HepG2 (cell line): ENCODE data around the gene PCGF6. TPM values are rescaled to one million over a fixed set of nuclear protein-coding genes. Genes with fewer than 3 reads are reported as not detected.

Source experiments
- ARHGAP35 ChIP-seq: sonication (generic); formaldehyde crosslinking; IDR thresholded peaks from 2 replicates; pipeline ENCODE4 v1.9.0; 2022; ENCODE audit warnings: mild to moderate bottlenecking, inconsistent platforms, moderate library complexity, missing genetic modification reagents, borderline replicate concordance
- ATAD3A ChIP-seq: sonication (generic); formaldehyde crosslinking; IDR thresholded peaks from 2 replicates; pipeline ENCODE4 v1.4.0; 2020; ENCODE audit warnings: missing genetic modification reagents
- ERF ChIP-seq: IDR thresholded peaks from 2 replicates; pipeline ENCODE4 v1.6.1; 2018; ENCODE audit warnings: missing biosample characterization, missing genetic modification reagents
- FLYWCH1 ChIP-seq: sonication (generic); formaldehyde crosslinking; IDR thresholded peaks from 2 replicates; pipeline ENCODE4 v1.8.1; 2023; ENCODE audit warnings: mild to moderate bottlenecking, missing genetic modification reagents
- HMG20A ChIP-seq: IDR thresholded peaks from 2 replicates; pipeline ENCODE4 v1.6.1; 2016; ENCODE audit warnings: borderline replicate concordance
- JUN ChIP-seq: sonication (generic); formaldehyde crosslinking; IDR thresholded peaks from 2 replicates; pipeline ENCODE4 v1.4.0; 2020; ENCODE audit warnings: mild to moderate bottlenecking, missing genetic modification reagents
- KDM6A ChIP-seq: IDR thresholded peaks from 2 replicates; pipeline ENCODE4 v1.6.1; 2016; ENCODE audit warnings: low read depth
- RORA ChIP-seq: sonication (generic); formaldehyde crosslinking; IDR thresholded peaks from 2 replicates; pipeline ENCODE4 v1.5.0; 2020; ENCODE audit warnings: mild to moderate bottlenecking, missing genetic modification reagents, moderate library complexity
- SKI ChIP-seq: fragments of 450-650 bp; IDR thresholded peaks from one replicate; pipeline ENCODE4 v1.6.1; 2018; ENCODE audit warnings: mild to moderate bottlenecking; ENCODE audit not compliant: partially characterized antibody
- SOX5 ChIP-seq: IDR thresholded peaks from 2 replicates; pipeline ENCODE4 v1.6.1; 2016; ENCODE audit warnings: borderline replicate concordance
- ZBTB42 ChIP-seq: sonication (generic); formaldehyde crosslinking; IDR thresholded peaks from 2 replicates; pipeline ENCODE4 v1.5.0; 2020; ENCODE audit warnings: mild to moderate bottlenecking, missing genetic modification reagents
- ZFYVE20 ChIP-seq: sonication (generic); formaldehyde crosslinking; IDR thresholded peaks from 2 replicates; pipeline ENCODE4 v1.8.0; 2023; ENCODE audit warnings: low read depth, mild to moderate bottlenecking, moderate library complexity, missing genetic modification reagents, borderline replicate concordance
- ZNF7 ChIP-seq: IDR thresholded peaks from 2 replicates; pipeline ENCODE4 v1.6.1; 2016; ENCODE audit warnings: missing biosample characterization, missing genetic modification reagents
- ZNF713 ChIP-seq: sonication (generic); formaldehyde crosslinking; IDR thresholded peaks from 2 replicates; pipeline ENCODE4 v1.4.0; 2020; ENCODE audit warnings: mild to moderate bottlenecking, missing genetic modification reagents
- ZNF772 ChIP-seq: sonication (generic); formaldehyde crosslinking; IDR thresholded peaks from 2 replicates; pipeline ENCODE4 v1.5.0; 2020; ENCODE audit warnings: mild to moderate bottlenecking, missing genetic modification reagents
- ZNF777 ChIP-seq: sonication (generic); formaldehyde crosslinking; IDR thresholded peaks from 2 replicates; pipeline ENCODE4 v1.4.0; 2020; ENCODE audit warnings: missing genetic modification reagents
- ZNF792 ChIP-seq: IDR thresholded peaks from 2 replicates; pipeline ENCODE4 v1.6.1; 2016
- polyA plus RNA-seq, 8 experiments: library from polyadenylated mRNA; depleted of rRNA in 3 of 8; stranded (reverse) in 7 of 8; unstranded in 1 of 8; fragments of >200 nt; fragmentation: Illumina TruSeq in 4 of 8; extraction: Trizol in 4 of 8; gene quantifications; 2 replicates each; pipeline versions ENCODE4 v1.2.1 to v1.2.3, GENCODE V29; 2011 to 2016; ENCODE audit warnings: low read depth in 4 of 8, missing spikeins in 1 of 8, mixed read lengths in 1 of 8; ENCODE audit not compliant: insufficient read depth in 1 of 8
- total RNA-seq, 5 experiments: library from RNA; depleted of rRNA; stranded (reverse); fragments of >200 nt; fragmentation: Illumina TruSeq; extraction: Trizol; gene quantifications; 2 replicates each; pipeline ENCODE4 v1.2.3, GENCODE V29; 2016; ENCODE audit warnings: low read depth in 1 of 5
- TF ChIP-seq, protein P1 (sequence below): IDR thresholded peaks from 2 replicates; pipeline ENCODE4 v1.6.1; 2016; ENCODE audit warnings: low read depth, control low read depth
- TF ChIP-seq, protein P2 (sequence below): fragments of 450-650 bp; IDR thresholded peaks from 2 replicates; pipeline ENCODE4 v1.6.1; 2017
- TF ChIP-seq, protein P3 (sequence below): sonication (generic); formaldehyde crosslinking; IDR thresholded peaks from 2 replicates; pipeline ENCODE4 v1.8.0; 2022; ENCODE audit warnings: missing genetic modification reagents, mild to moderate bottlenecking, inconsistent platforms, borderline replicate concordance
- TF ChIP-seq, protein P4 (sequence below): sonication (generic); formaldehyde crosslinking; IDR thresholded peaks from 2 replicates; pipeline ENCODE4 v1.8.0; 2022; ENCODE audit warnings: mild to moderate bottlenecking, missing genetic modification reagents, moderate library complexity
- TF ChIP-seq, protein P5 (sequence below): IDR thresholded peaks from 2 replicates; pipeline ENCODE4 v1.6.1; 2016; ENCODE audit warnings: missing genetic modification reagents, missing compliant biosample characterization
- TF ChIP-seq, protein P6 (sequence below): sonication (generic); formaldehyde crosslinking; IDR thresholded peaks from 2 replicates; pipeline ENCODE4 v1.8.0; 2022; ENCODE audit warnings: missing genetic modification reagents, mild to moderate bottlenecking, borderline replicate concordance

PCGF6 gene
- total and polyA plus RNA-seq, 2 of the 13 experiments (the other 11 are each of a cell fraction or from before 2014, with no cell fraction given): 5.2 to 19.4 TPM

DNA sequence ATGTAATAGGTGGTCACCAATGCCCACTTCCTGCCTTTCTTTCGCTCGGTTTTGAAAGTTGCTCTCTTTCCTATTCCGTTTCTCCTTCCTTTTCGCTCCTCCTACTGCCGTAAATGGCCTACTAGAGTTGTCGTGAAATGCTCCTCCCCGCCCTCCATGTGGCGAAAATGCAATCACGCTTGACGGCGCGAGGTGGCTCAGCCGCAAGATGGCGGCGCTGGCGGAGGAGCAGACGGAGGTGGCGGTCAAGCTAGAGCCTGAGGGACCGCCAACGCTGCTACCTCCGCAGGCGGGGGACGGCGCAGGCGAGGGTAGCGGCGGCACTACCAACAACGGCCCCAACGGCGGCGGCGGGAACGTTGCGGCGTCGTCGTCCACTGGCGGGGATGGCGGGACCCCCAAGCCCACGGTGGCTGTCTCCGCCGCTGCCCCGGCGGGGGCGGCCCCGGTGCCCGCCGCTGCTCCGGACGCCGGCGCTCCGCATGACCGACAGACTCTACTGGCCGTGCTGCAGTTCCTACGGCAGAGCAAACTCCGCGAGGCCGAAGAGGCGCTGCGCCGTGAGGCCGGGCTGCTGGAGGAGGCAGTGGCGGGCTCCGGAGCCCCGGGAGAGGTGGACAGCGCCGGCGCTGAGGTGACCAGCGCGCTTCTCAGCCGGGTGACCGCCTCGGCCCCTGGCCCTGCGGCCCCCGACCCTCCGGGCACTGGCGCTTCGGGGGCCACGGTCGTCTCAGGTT, 17.0 kb upstream of the PCGF6 start, which contains the start of gene TAF5 (continued):
- TF ChIP-seq KDM6A (no peak), RORA (no peak), FLYWCH1 (CRISPR knock-in tag) (no peak), ZNF772 (CRISPR knock-in tag) (no peak; the same call in 1 of the 2 replicates), ZFYVE20 (no peak), ZNF713 (no peak), SOX5 (CRISPR knock-in tag) (no peak; the same call in 1 of the 2 replicates), ZNF777 (peak; percentile 73), ARHGAP35 (CRISPR knock-in tag) (peak; percentile 61), JUN (CRISPR knock-in tag) (no peak), ERF (CRISPR knock-in tag) (peak; percentile 51; the same call in 1 of the 2 replicates), ATAD3A (CRISPR knock-in tag) (no peak), ZNF7 (CRISPR knock-in tag) (no peak), HMG20A (no peak), ZNF792 (CRISPR knock-in tag) (peak; percentile 72; the same call in 1 of the 2 replicates), SKI (peak; percentile 7), ZBTB42 (peak; percentile 71; the same call in 1 of the 2 replicates)
- TF ChIP-seq, protein P1, sequence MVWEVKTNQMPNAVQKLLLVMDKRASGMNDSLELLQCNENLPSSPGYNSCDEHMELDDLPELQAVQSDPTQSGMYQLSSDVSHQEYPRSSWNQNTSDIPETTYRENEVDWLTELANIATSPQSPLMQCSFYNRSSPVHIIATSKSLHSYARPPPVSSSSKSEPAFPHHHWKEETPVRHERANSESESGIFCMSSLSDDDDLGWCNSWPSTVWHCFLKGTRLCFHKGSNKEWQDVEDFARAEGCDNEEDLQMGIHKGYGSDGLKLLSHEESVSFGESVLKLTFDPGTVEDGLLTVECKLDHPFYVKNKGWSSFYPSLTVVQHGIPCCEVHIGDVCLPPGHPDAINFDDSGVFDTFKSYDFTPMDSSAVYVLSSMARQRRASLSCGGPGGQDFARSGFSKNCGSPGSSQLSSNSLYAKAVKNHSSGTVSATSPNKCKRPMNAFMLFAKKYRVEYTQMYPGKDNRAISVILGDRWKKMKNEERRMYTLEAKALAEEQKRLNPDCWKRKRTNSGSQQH (CRISPR knock-in tag): peak; percentile 93; the same call in 1 of the 2 replicates
- TF ChIP-seq, protein P2, sequence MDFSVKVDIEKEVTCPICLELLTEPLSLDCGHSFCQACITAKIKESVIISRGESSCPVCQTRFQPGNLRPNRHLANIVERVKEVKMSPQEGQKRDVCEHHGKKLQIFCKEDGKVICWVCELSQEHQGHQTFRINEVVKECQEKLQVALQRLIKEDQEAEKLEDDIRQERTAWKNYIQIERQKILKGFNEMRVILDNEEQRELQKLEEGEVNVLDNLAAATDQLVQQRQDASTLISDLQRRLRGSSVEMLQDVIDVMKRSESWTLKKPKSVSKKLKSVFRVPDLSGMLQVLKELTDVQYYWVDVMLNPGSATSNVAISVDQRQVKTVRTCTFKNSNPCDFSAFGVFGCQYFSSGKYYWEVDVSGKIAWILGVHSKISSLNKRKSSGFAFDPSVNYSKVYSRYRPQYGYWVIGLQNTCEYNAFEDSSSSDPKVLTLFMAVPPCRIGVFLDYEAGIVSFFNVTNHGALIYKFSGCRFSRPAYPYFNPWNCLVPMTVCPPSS: no peak
- TF ChIP-seq, protein P3, sequence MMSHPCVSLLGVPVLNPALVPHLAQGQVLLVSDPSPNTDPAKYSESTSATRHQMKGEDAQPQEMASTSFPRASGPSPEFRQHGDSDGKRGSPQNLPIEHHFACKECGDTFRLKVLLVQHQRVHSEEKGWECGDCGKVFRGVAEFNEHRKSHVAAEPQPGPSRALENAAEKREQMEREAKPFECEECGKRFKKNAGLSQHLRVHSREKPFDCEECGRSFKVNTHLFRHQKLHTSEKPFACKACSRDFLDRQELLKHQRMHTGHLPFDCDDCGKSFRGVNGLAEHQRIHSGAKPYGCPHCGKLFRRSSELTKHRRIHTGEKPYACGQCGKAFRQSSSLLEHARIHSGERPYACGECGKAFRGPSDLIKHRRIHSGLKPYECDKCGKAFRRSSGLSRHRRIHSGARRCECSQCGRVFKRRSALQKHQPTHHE (CRISPR knock-in tag): peak; percentile 89; the same call in 1 of the 2 replicates
- TF ChIP-seq, protein P4, sequence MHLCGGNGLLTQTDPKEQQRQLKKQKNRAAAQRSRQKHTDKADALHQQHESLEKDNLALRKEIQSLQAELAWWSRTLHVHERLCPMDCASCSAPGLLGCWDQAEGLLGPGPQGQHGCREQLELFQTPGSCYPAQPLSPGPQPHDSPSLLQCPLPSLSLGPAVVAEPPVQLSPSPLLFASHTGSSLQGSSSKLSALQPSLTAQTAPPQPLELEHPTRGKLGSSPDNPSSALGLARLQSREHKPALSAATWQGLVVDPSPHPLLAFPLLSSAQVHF (CRISPR knock-in tag): no peak; the same call in 1 of the 2 replicates
- TF ChIP-seq, protein P5, sequence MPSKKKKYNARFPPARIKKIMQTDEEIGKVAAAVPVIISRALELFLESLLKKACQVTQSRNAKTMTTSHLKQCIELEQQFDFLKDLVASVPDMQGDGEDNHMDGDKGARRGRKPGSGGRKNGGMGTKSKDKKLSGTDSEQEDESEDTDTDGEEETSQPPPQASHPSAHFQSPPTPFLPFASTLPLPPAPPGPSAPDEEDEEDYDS (CRISPR knock-in tag): peak; percentile 99
- TF ChIP-seq, protein P6, sequence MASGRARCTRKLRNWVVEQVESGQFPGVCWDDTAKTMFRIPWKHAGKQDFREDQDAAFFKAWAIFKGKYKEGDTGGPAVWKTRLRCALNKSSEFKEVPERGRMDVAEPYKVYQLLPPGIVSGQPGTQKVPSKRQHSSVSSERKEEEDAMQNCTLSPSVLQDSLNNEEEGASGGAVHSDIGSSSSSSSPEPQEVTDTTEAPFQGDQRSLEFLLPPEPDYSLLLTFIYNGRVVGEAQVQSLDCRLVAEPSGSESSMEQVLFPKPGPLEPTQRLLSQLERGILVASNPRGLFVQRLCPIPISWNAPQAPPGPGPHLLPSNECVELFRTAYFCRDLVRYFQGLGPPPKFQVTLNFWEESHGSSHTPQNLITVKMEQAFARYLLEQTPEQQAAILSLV (CRISPR knock-in tag): peak; percentile 99
